COLO668 (cell line): ENCODE results near the gene REEP3.
"Not testable (repeated sequence)": the region's sequence is repeated elsewhere in the genome, so short reads cannot be mapped to it uniquely, and the experiment has no call there.

Source experiments
- DNase-seq: peaks from one replicate; lab custom pipeline; 2025; ENCODE audit not compliant: unreplicated experiment; lab: John Stamatoyannopoulos, UW

Gene REEP3

DNA sequence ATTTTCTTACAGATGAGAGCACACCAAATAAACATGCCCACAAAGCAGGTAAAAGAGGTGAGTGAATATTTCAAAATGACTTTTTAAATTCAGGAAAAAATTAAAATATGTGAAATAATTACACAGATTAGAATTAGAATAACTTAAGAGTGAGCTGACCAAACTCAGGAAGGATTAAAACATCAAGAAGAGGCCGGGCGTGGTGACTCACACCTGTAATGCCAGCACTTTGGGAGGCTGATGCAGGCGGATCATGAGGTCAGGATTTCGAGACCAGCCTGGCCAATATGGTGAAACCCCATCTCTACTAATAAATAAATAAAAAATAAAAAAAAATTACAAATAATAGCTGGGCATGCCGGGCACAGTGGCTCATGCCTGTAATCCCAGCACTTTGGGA is 140.1 kb downstream of the REEP3 start:
- DNase-seq, result no peak

DNA sequence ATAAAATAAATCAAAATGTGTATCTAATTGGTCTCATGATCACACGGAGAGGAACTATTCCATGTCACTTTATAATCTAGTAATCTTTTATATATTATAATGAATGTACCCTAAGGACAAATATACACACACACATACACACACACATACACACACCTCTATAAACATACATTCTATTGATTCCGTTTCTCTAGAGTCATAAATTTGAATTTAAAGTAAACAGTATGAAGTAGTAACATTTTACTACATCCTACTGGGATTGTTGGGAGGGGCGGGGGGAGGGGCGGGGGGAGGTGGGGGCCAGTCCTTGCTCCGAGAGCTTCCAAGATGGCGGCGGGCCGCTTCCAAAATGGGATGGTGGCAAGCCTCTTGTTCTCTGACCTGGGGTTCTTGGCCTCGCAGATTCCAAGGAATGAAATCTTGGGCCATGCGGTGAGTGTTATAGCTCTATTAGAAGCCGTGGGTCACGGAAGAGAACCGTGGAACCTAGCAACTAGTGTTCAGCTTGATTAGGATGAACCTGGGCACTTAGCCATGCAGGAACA is 143.2 kb downstream of the REEP3 start:
- no peak for DNase-seq

DNA sequence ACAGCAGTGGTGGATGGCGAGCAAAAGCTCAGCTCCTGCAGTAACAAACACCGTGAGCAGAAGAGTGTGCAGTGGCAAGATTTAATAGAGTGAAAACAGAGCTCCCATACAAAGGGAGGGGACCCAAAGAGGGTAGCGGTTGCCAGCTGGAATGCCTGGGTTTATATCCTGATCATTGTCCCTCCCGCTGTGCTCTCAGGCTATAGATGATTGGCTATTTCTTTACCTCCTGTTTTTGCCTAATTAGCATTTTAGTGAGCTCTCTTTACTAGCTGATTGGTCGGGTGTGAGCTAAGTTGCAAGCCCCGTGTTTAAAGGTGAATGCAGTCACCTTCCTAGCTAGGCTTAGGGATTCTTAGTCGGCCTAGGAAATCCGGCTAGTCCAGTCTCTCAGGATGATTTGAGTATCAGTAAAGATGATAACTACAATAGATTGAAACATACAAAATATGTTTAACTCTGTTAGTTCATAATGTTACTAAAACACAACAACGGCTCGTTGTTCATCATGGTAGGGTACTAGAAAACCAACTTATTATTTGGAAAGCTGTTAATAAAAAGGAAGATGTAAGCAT is 143.9 kb downstream of the REEP3 start:
- not testable (repeated sequence) for DNase-seq

DNA sequence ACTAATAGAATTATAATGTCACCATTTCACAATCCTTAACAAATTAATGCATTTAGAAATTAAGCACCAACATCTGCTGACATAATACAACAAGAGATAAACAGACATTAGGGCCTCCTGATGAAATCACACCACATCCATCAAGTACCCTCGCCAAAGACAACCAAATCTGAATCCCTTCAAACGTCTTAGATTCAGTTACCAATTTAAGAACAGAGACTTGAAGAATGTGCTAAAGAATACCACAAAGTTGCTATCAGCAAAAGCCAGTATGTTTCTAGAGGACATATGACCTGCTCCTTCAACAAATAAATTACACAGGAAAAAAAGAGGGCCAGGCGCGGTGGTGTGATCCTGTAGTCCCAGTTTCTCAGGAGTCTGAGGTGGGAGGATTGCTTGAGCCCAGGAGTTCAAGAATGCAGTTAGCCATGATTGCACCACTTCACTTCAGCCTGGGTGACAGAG is 144.5 kb downstream of the REEP3 start:
- no peak for DNase-seq

DNA sequence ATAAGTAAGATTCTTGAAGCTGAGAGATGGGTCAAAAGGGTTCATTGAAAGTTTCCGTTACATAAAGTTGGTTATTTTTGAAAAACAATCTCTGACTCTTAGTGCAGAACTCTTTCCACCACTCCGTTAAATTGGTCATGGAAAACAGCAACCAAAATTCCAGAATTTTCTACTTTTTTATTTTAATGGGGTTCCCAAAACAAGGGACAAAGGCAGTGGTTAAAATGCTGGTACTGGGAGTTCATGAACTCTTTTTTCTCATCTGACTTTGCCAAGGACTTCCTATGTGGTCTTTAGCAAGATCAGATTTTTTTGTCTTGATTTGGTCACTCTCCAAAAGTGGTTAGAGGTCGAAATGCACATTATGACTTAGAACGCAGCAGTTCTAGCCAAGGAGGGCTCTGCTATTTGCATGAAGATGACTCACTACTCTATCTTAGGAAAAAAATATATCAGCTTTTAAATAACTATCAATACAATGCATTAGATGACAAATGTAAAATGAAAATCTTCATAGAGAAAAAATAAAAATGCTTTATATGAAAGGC is 145.7 kb downstream of the REEP3 start:
- no peak for DNase-seq

DNA sequence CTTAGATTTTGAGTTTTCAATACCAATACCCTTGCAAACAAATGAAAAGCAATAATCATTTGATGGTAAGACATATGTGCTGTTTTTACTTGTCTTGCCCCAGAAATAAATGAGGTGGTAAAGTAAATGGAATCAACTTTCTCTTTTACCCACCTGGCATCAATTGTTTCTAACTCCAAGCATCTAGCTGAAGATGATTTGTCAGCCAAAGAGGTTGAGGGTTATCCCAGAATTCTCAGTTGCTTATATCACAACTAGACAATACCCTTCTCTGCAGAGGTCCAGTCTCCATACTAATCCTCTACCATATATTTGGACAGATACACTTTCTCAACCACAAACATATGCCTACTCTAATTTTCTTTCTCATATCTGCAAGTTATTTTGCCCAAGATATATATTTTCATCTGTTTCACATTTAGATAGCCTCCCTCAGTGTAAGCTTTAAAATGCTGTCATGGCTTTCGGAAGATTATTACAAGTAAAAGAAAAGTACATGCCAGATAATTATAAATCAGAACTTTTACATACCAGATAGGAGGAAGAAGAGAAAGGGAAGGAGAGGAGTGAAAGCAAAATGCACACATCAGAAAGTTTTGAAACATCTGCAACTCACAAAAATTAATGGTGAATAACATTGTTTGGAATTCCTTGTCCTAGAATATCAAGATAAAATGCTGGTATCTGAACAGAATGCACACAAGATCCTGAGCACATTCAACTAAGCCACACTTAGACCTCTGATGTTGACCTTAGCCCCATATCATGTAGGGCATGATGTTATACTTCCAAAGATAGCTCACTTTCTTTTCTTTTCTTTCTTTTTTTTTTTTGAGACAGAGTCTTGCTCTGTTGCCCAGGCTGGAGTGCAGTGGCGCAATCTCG is 146.6 kb downstream of the REEP3 start:
- DNase-seq, result no peak

DNA sequence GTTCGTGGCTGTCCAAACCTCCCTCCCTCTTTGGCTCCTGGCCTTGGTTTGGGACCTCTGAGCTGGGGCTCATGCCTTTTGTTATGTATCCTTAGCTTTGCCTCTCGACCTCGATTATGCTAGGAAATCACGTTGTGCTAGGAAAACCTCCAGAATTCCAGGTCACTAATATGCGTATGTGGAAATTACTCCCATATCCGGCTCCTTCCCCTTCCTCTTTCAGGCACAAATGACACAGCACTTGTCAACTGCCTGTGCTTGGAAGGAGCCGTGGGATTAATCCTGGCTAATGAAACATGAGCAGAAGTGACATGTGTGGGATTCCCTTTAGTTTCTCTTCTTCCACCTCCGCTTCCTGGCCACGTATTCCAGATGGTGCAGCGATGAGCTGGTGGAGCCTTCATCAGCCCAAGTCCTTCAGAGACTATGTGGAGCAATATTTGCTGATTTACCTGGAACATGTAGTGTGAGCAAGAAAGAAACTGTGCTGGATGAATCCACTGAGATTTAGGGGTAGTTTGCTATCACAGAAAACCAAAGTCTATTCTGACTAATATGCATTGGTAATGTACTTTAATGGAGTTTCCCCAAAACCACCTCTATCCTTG is 149.2 kb downstream of the REEP3 start:
- DNase-seq, result no peak

DNA sequence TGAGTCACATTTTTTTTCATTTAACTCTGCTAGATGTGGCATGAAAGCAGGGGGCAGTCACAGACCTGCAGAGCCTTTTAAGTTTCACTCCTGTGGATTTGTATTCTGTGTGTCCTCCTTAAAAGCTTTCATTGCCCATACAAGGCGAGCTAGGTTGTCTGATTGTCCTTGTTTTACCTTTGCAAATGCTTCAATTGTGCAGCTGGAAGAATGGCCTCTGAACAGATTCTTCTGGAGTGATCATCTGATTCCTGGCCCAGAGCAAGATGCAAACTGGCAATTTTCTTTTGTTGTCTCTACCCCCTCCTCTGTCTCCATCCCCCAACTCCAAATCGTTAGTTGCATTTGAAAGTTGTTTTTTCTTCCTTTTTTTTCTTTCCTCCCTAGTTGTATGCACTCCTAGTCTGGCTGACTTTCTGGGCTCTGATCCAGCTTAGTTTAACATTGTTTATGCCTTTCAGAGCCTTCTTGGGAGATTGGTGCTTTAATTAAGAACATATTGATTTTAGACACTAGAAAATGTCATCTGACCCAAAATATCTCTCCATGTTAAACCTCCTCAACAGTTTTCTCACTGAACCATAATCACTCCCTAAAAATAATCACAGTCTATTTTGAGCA is 150.2 kb downstream of the REEP3 start:
- DNase-seq, result no peak

DNA sequence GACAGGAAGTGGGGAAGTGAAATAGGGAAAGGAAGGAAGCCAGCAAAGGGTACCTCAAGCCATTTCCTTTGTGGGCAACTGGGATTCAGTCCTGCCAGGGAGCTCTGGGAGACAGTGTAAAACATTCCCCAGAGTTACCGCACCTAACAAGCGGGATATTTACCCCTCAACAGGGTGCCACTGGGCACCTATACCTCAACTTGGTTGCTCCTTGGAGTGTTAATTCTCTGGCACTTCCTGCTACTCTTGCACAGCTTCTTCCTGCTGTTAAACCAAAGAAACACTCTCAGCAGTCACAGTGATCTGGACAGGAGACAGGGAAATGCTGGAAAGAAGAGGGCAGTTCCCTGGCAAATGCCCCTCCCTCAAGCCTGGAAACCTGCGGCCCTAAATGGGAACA is 151.3 kb downstream of the REEP3 start:
- DNase-seq, result no peak

DNA sequence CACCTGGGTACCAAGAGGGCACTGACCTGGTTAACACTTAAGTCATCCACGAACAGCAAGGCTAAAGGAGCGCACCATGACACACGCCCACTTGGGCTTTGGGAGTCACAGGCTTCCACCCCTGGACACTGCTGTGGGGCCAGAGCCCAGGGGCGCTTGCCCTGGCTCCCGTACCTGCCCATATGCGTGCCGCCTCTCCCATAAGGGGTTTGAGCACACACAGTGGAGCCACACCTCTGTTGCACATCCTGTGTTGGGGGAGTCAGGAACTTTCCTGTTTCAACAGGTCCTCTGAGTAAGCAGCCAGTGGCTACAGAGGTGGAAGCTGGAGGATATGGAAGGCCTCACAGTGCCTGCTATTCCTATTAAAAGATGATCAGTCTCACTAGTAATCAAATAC is 152.0 kb downstream of the REEP3 start:
- no peak for DNase-seq

DNA sequence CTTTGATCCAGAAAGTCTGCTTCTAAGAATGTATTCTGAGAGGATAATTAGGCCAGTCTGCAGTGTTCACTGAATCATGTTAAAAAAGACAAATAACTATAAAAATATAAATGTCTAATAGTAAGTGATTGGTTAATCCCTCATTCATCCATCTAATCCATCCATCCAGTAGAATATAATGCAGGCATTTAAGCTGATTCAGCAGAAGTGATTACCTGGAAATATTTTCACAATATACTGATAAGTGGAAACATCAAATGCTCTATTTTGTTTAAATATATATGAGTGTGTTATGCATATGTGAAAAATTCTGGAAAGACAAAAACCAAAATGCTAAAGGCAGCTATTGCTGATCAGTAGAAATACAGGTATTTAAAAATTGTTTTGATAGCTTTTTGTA is 152.6 kb downstream of the REEP3 start:
- DNase-seq, result no peak
